Measurements from ENCODE around the gene TMSB4X. TPM values are rescaled to one million over a fixed set of nuclear protein-coding genes. Genes with fewer than 3 reads are reported as not detected.
"Not testable (repeated sequence)": the region's sequence is repeated elsewhere in the genome, so short reads cannot be mapped to it uniquely, and the experiment has no call there.

The TMSB4X gene
- total and polyA plus RNA-seq, 4 donors: 4,686 to 9,527 (median 8,202) TPM

- 1 to 20% methylated on average over 14 of the region's 14 CpGs for WGBS, 2 donors
- Histone ChIP-seq H3K36me3 (ENCODE audit: control insufficient read depth in 4 of 4, insufficient read depth in 4 of 4, low read length in 4 of 4) (peaks cover 0 to 13% (median 0%) of the 10 kb centered on the region in 4 donors), H3K27me3 (ENCODE audit: control insufficient read depth in 3 of 3, insufficient read depth in 3 of 3, low read length in 2 of 3) (peaks cover under 1 to 7% (median 4%) of the 10 kb centered on the region in 3 donors), H3K27ac (ENCODE audit: low read depth in 1 of 2, low read length in 1 of 2) (peak overlapping the region; percentile 53 to 86), H3K4me1 (ENCODE audit: control insufficient read depth in 5 of 5, insufficient read depth in 5 of 5, low read length in 5 of 5) (peaks cover 0 to 14% (median 0%) of the 10 kb centered on the region in 5 donors), H3K4me3 (peak overlapping the region; percentile 21), H3K9me3 (ENCODE audit: control insufficient read depth in 4 of 4, insufficient read depth in 3 of 4, low read length in 3 of 4) (peaks cover 0 to 5% (median 0%) of the 10 kb centered on the region in 4 donors), H3K9ac (ENCODE audit: insufficient read depth in 1 of 2, low read length in 2 of 2) (peak overlapping the region in 1 of 2 donors; percentile 86)
- DNase-seq (peak; percentile 40 to 64 (median 63)), ATAC-seq (ENCODE audit: insufficient read depth, low FRiP score) (no peak)
- TF ChIP-seq CTCF (IDR thresholded peaks at IDR 0.05; ENCODE audit: control extremely low read depth, extremely low read depth): no peak
Observed at GRCh38 chrX:12978205-12979025, 3.5 kb downstream of the TMSB4X start.

- Histone ChIP-seq H3K9ac (ENCODE audit: insufficient read depth in 1 of 2, low read length in 2 of 2) (peak overlapping the region in 1 of 2 donors; percentile 86), H3K27ac (ENCODE audit: low read depth in 1 of 2, low read length in 1 of 2) (peak overlapping the region; percentile 47 to 53)
- WGBS, 2 donors: 48 to 50% methylated on average over 4 of the region's 4 CpGs
Observed at GRCh38 chrX:12979026-12979607, 4.2 kb downstream of the TMSB4X start.

GRCh38 chrX:12979616-12980015 lies 4.7 kb downstream of the TMSB4X start:
- Histone ChIP-seq H3K4me1 (ENCODE audit: control insufficient read depth in 5 of 5, insufficient read depth in 5 of 5, low read length in 5 of 5) (peaks cover 0 to 14% (median 0%) of the 10 kb centered on the region in 5 donors), H3K27me3 (ENCODE audit: control insufficient read depth in 3 of 3, insufficient read depth in 3 of 3, low read length in 2 of 3) (peaks cover 2 to 10% (median 5%) of the 10 kb centered on the region in 3 donors), H3K9ac (ENCODE audit: insufficient read depth in 1 of 2, low read length in 2 of 2) (no peak overlapping the region), H3K27ac (ENCODE audit: low read depth in 1 of 2, low read length in 1 of 2) (no peak overlapping the region), H3K9me3 (ENCODE audit: control insufficient read depth in 4 of 4, insufficient read depth in 3 of 4, low read length in 3 of 4) (peaks cover 0 to 5% (median 0%) of the 10 kb centered on the region in 4 donors), H3K4me3 (no peak overlapping the region), H3K36me3 (ENCODE audit: control insufficient read depth in 4 of 4, insufficient read depth in 4 of 4, low read length in 4 of 4) (peaks cover 0 to 13% (median 0%) of the 10 kb centered on the region in 4 donors)
- 40 to 56% methylated on average over 6 of the region's 6 CpGs for WGBS, 2 donors
- ATAC-seq (ENCODE audit: insufficient read depth, low FRiP score): no peak
- DNase-seq: peak in 2 of 3 donors; percentile 18 to 19
- no peak for TF ChIP-seq CTCF (IDR thresholded peaks at IDR 0.05; ENCODE audit: control extremely low read depth, extremely low read depth)

More at GRCh38 chrX:12979026-12979607, 4.2 kb downstream of the TMSB4X start:
- DNase-seq (peak in 1 of 3 donors; percentile 23), ATAC-seq (ENCODE audit: insufficient read depth, low FRiP score) (no peak)
- Histone ChIP-seq H3K4me3 (no peak overlapping the region), H3K4me1 (ENCODE audit: control insufficient read depth in 5 of 5, insufficient read depth in 5 of 5, low read length in 5 of 5) (peaks cover 0 to 14% (median 0%) of the 10 kb centered on the region in 5 donors), H3K36me3 (ENCODE audit: control insufficient read depth in 4 of 4, insufficient read depth in 4 of 4, low read length in 4 of 4) (peaks cover 0 to 13% (median 0%) of the 10 kb centered on the region in 4 donors), H3K27me3 (ENCODE audit: control insufficient read depth in 3 of 3, insufficient read depth in 3 of 3, low read length in 2 of 3) (peaks cover 2 to 11% (median 4%) of the 10 kb centered on the region in 3 donors), H3K9me3 (ENCODE audit: control insufficient read depth in 4 of 4, insufficient read depth in 3 of 4, low read length in 3 of 4) (peaks cover 0 to 5% (median 0%) of the 10 kb centered on the region in 4 donors)
- no peak for TF ChIP-seq CTCF (IDR thresholded peaks at IDR 0.05; ENCODE audit: control extremely low read depth, extremely low read depth)

- not testable (repeated sequence) for ATAC-seq (ENCODE audit: insufficient read depth, low FRiP score); H3K9ac ChIP-seq (ENCODE audit: insufficient read depth in 1 of 2, low read length in 2 of 2); DNase-seq; H3K4me3 ChIP-seq; H3K9me3 ChIP-seq (ENCODE audit: control insufficient read depth in 4 of 4, insufficient read depth in 3 of 4, low read length in 3 of 4)
- peak overlapping the region in 1 of 2 donors; percentile 47 for H3K27ac ChIP-seq (ENCODE audit: low read depth in 1 of 2, low read length in 1 of 2)
- WGBS, 2 donors: 52 to 75% methylated on average over 9 of the region's 9 CpGs
- H3K27me3 ChIP-seq (ENCODE audit: control insufficient read depth in 3 of 3, insufficient read depth in 3 of 3, low read length in 2 of 3): peaks cover 2 to 12% (median 7%) of the 10 kb centered on the region in 3 donors
- H3K4me1 ChIP-seq (ENCODE audit: control insufficient read depth in 5 of 5, insufficient read depth in 5 of 5, low read length in 5 of 5): peaks cover 0 to 14% (median 0%) of the 10 kb centered on the region in 5 donors
- peaks cover 0 to 13% (median 0%) of the 10 kb centered on the region in 4 donors for H3K36me3 ChIP-seq (ENCODE audit: control insufficient read depth in 4 of 4, insufficient read depth in 4 of 4, low read length in 4 of 4)
Observed at GRCh38 chrX:12980039-12980438, 5.1 kb downstream of the TMSB4X start.
